Fibroblast of lung (primary cell): ENCODE data around the gene TMCC1.
A peak's percentile ranks its signal among the peaks of the same experiment; 100 is the strongest.

Source experiments
- EZH2 ChIP-seq: IDR thresholded peaks from 2 replicates; pipeline ENCODE4 v1.5.1; 2012; ENCODE audit warnings: low read length, control low read depth, mild to moderate bottlenecking; ENCODE audit errors: missing control alignments
- TF ChIP-seq, protein P1 (sequence below), 2 donors: IDR thresholded peaks in 1 of 2; conservative IDR thresholded peaks in 1 of 2; 1 replicate in 1 of 2; 2 replicates in 1 of 2; pipeline ENCODE4 v1.5.1; 2011 to 2012; ENCODE audit warnings: low read length in 2 of 2, control low read depth in 1 of 2, inconsistent platforms in 1 of 2, low read depth in 1 of 2, mild to moderate bottlenecking in 1 of 2

DNA sequence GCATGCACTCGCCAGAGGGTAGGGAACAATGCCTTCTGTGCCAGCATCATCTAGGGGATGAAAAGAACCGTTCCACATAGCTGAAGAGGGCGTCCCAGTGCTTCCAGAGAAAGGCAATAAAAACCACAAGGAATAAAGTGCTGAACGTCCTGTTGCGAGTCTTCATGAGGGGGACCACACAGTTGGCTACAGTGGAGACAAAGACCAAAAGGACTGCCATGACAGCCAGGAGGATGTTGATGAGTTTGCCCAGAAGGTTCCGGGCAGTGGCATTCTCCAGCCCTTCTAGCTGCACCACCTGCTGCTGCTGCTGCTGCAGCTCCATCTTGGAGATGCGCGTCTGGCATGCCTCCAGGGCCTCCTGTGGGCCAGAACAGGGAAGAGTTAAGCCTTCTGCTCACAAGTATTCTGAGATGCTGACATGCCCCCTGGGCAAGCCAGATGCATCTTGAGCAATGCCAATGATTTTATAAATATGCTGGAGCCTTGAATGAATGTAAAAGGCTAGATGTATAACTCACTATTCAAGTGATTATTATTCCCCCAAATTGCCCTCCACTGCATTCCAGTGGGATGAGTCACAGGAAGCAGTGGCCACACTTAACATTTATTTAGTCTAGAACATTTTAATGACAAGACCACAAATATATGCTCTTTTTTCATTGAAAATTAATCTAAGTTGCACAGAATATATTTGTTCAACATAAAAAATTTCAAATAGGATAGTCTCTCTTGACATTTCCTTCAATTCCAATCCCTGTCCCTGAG is 241.9 kb downstream of the TMCC1 start:
- TF ChIP-seq, protein P1, sequence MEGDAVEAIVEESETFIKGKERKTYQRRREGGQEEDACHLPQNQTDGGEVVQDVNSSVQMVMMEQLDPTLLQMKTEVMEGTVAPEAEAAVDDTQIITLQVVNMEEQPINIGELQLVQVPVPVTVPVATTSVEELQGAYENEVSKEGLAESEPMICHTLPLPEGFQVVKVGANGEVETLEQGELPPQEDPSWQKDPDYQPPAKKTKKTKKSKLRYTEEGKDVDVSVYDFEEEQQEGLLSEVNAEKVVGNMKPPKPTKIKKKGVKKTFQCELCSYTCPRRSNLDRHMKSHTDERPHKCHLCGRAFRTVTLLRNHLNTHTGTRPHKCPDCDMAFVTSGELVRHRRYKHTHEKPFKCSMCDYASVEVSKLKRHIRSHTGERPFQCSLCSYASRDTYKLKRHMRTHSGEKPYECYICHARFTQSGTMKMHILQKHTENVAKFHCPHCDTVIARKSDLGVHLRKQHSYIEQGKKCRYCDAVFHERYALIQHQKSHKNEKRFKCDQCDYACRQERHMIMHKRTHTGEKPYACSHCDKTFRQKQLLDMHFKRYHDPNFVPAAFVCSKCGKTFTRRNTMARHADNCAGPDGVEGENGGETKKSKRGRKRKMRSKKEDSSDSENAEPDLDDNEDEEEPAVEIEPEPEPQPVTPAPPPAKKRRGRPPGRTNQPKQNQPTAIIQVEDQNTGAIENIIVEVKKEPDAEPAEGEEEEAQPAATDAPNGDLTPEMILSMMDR (conservative IDR thresholded peaks at IDR 0.05 in 1 of 2, IDR thresholded peaks at IDR 0.05 in 1 of 2; ENCODE audit: low read depth in 1 of 2, low read length in 2 of 2): peak in 1 of 2 donors; percentile 3
- no peak for TF ChIP-seq EZH2
